ENCODE results near the gene BFSP2.

- no peak for TF ChIP-seq CTCF (IDR thresholded peaks at IDR 0.05 in 4 of 5, conservative IDR thresholded peaks at IDR 0.05 in 1 of 5)
- no peak for TF ChIP-seq POLR2A (IDR thresholded peaks at IDR 0.05)
Measured at GRCh38 chr3:133401374-133402135, 1.7 kb downstream of the BFSP2 start.

Data from gastrocnemius medialis (tissue), 4 donors.